HepG2 (cell line): ENCODE results near the gene AKAIN1.

Source experiments
- BHLHE40 ChIP-seq: IDR thresholded peaks from 2 replicates; pipeline ENCODE4 v1.6.1; 2011; ENCODE audit warnings: low read length, improper control_type of control experiment
- HCFC1 ChIP-seq: fragments of 150-350 bp; IDR thresholded peaks from 2 replicates; pipeline ENCODE4 v1.6.1; 2014; ENCODE audit warnings: low read depth, low read length
- HNRNPLL ChIP-seq: fragments of 200-400 bp; formaldehyde crosslinking; IDR thresholded peaks from 2 replicates; pipeline ENCODE4 v1.6.1; 2017; ENCODE audit warnings: mild to moderate bottlenecking, low read depth, low read length; ENCODE audit not compliant: poor library complexity, severe bottlenecking
- MIER3 ChIP-seq: IDR thresholded peaks from 2 replicates; pipeline ENCODE4 v1.6.1; 2016; ENCODE audit warnings: missing compliant biosample characterization, borderline replicate concordance
- REST ChIP-seq, 2 experiments: IDR thresholded peaks; 2 replicates each; pipeline ENCODE4 v1.6.1; 2011 to 2012; ENCODE audit warnings: low read length in 2 of 2, borderline replicate concordance in 1 of 2, low read depth in 1 of 2, mild to moderate bottlenecking in 1 of 2, moderate library complexity in 1 of 2
- SOX5 ChIP-seq: IDR thresholded peaks from 2 replicates; pipeline ENCODE4 v1.6.1; 2016; ENCODE audit warnings: borderline replicate concordance
- TAF1 ChIP-seq: sonication (generic); formaldehyde crosslinking; IDR thresholded peaks from 2 replicates; pipeline ENCODE4 v1.4.0; 2020; ENCODE audit warnings: missing genetic modification reagents
- TEAD2 ChIP-seq: sonication (generic); formaldehyde crosslinking; IDR thresholded peaks from 2 replicates; pipeline ENCODE4 v1.9.0; 2021; ENCODE audit warnings: missing genetic modification reagents
- ZBTB33 ChIP-seq: sonication (generic); formaldehyde crosslinking; IDR thresholded peaks from 2 replicates; pipeline ENCODE4 v1.4.0; 2020; ENCODE audit warnings: missing genetic modification reagents
- ZNF431 ChIP-seq: sonication (generic); formaldehyde crosslinking; IDR thresholded peaks from 2 replicates; pipeline ENCODE4 v1.9.0; 2022; ENCODE audit warnings: missing genetic modification reagents, low read depth, mild to moderate bottlenecking, borderline replicate concordance
- ZNF737 ChIP-seq: sonication (generic); formaldehyde crosslinking; IDR thresholded peaks from 2 replicates; pipeline ENCODE4 v1.5.0; 2020; ENCODE audit warnings: missing genetic modification reagents, mild to moderate bottlenecking, borderline replicate concordance

GRCh38 chr18:5142859-5143258 is 54.2 kb downstream of the AKAIN1 start:
- no peak for TF ChIP-seq MIER3
- no peak for TF ChIP-seq ZBTB33 (CRISPR knock-in tag)
- no peak for TF ChIP-seq HNRNPLL
- no peak for TF ChIP-seq TAF1
- TF ChIP-seq ZNF431 (CRISPR knock-in tag) = no peak
- no peak for TF ChIP-seq REST (IDR thresholded peaks at IDR 0.05; ENCODE audit: borderline replicate concordance in 1 of 2, low read depth in 1 of 2, low read length in 2 of 2)
- no peak for TF ChIP-seq HCFC1
- no peak for TF ChIP-seq BHLHE40
- TF ChIP-seq ZNF737 = no peak
- no peak for TF ChIP-seq SOX5
- no peak for TF ChIP-seq TEAD2 (CRISPR knock-in tag)
